Erythroblast (primary cell): ENCODE results near the gene CEBPG.

Experiments used
- GATA1 ChIP-seq: IDR thresholded peaks from 2 replicates; pipeline ENCODE4 v1.6.1; 2011; ENCODE audit warnings: low read depth, mild to moderate bottlenecking, control low read depth, low read length, moderate library complexity
- POLR2A ChIP-seq: IDR thresholded peaks from 2 replicates; pipeline ENCODE4 v1.6.1; 2011; ENCODE audit warnings: mild to moderate bottlenecking, low read length

GRCh38 chr19:33358408-33358807 is 15.1 kb upstream of the CEBPG start:
- TF ChIP-seq POLR2A (no peak), GATA1 (no peak)
